Tibial artery (tissue), 4 donors: ENCODE data around the gene GRIK1.

ENCODE experiments used
- DNase-seq, 2 donors: peaks; one replicate each; pipeline ENCODE4 v3.0.0-alpha.2; 2019
- H3K27ac ChIP-seq, 2 donors: fragments of 200-600 bp; sonication (generic) in 1 of 2; 1 replicate in 1 of 2; 2 replicates in 1 of 2; pipeline ENCODE4 v1.5.1; 2018 to 2019; ENCODE audit warnings: mild to moderate bottlenecking in 1 of 2
- H3K27me3 ChIP-seq, 2 donors: fragments of 200-600 bp; sonication (generic) in 1 of 2; one replicate each; pipeline versions ENCODE4 v1.5.1 to v1.6.0; 2016 to 2019
- H3K36me3 ChIP-seq, 3 donors: fragments of 200-600 bp; sonication (generic) in 2 of 3; one replicate each; pipeline ENCODE4 v1.5.1; 2016 to 2019; ENCODE audit warnings: mild to moderate bottlenecking in 2 of 3
- H3K4me1 ChIP-seq, 4 donors: fragments of 200-600 bp; sonication (generic) in 2 of 4; 1 replicate in 3 of 4; 2 replicates in 1 of 4; pipeline ENCODE4 v1.5.1; 2016 to 2019
- H3K4me3 ChIP-seq, 2 donors: fragments of 200-600 bp; sonication (generic) in 1 of 2; 1 replicate in 1 of 2; 2 replicates in 1 of 2; pipeline ENCODE4 v1.5.1; 2018 to 2019; ENCODE audit warnings: mild to moderate bottlenecking in 2 of 2
- H3K9me3 ChIP-seq, 3 donors: fragments of 200-600 bp; sonication (generic) in 1 of 3; one replicate each; pipeline ENCODE4 v1.5.1; 2016 to 2019
- intact Hi-C: fragments of 100-400 bp; cut with DNase I; formaldehyde crosslinking; loops from one replicate; pipeline ENCODE4 v1.15.0; 2023; ENCODE audit warnings: low total_unique reads
- TF ChIP-seq, protein P1 (sequence below), 2 experiments: fragments of 200-600 bp in 1 of 2; fragments of 450-650 bp in 1 of 2; IDR thresholded peaks; one replicate each; pipeline ENCODE4 v1.5.1; 2017 to 2019; ENCODE audit warnings: antibody characterized with exemption in 2 of 2, mild to moderate bottlenecking in 1 of 2, moderate library complexity in 1 of 2

Gene GRIK1

DNA sequence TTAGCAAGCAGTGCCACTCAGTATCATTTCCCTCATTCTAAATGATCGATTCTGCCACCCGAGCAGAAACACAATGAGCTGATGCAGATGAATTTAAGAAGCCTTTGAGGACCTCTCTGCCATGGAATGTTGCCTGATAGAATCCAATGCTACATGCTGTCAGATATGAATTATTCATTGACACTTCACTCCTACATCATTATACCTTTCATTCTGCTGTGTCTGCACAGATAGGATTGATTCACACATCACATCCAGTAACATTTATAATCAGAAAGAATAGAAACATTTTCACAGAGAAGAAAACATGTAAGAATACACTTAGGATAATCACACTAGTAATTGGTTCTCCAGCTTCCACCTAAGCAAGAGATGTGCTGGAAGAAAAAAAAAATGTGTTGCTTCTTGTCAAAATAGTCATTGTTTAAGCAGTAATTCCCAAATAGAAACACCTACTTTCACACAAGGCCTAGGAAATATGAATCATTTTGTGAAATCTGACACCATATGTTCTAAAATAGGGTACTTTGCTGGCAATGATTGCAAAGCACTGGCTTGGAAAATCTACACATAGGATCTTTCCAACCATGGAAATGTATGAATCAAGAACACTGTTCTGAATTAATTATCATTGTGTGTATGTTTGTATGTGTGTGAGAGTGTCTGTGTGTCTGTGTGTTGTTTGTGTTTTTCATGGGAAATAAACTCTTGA is 110.1 kb downstream of the GRIK1 start:
- Histone ChIP-seq H3K4me1 (no peaks in the 10 kb centered on the region), H3K9me3 (peaks cover 0 to 14% (median 8%) of the 10 kb centered on the region in 3 donors), H3K27me3 (no peaks in the 10 kb centered on the region), H3K27ac (no peak overlapping the region), H3K36me3 (no peaks in the 10 kb centered on the region), H3K4me3 (no peak overlapping the region)
- TF ChIP-seq, protein P1, sequence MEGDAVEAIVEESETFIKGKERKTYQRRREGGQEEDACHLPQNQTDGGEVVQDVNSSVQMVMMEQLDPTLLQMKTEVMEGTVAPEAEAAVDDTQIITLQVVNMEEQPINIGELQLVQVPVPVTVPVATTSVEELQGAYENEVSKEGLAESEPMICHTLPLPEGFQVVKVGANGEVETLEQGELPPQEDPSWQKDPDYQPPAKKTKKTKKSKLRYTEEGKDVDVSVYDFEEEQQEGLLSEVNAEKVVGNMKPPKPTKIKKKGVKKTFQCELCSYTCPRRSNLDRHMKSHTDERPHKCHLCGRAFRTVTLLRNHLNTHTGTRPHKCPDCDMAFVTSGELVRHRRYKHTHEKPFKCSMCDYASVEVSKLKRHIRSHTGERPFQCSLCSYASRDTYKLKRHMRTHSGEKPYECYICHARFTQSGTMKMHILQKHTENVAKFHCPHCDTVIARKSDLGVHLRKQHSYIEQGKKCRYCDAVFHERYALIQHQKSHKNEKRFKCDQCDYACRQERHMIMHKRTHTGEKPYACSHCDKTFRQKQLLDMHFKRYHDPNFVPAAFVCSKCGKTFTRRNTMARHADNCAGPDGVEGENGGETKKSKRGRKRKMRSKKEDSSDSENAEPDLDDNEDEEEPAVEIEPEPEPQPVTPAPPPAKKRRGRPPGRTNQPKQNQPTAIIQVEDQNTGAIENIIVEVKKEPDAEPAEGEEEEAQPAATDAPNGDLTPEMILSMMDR (IDR thresholded peaks at IDR 0.05): no peak
- no peak for DNase-seq
- intact Hi-C loops: no loop called here

DNA sequence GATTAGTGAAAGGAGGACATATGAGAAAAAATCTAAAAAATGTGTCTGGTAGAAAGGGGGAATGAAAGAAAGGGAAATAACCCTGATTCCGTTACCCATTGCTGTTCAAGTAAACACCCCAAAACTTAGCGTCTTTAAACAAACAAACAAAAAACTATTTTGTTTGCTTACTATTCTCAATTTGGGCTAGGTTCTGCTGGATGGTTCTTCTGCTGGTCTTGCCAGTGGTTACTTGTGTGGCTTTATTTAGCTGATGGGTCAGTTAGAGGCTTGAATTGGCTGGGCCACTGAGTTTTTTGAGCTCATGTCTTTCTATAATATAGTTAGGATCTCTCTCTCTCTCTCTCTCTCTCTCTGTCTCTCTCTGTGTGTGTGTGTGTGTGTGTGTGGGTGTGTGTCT is 112.1 kb downstream of the GRIK1 start:
- H3K4me1 ChIP-seq: no peaks in the 10 kb centered on the region

DNA sequence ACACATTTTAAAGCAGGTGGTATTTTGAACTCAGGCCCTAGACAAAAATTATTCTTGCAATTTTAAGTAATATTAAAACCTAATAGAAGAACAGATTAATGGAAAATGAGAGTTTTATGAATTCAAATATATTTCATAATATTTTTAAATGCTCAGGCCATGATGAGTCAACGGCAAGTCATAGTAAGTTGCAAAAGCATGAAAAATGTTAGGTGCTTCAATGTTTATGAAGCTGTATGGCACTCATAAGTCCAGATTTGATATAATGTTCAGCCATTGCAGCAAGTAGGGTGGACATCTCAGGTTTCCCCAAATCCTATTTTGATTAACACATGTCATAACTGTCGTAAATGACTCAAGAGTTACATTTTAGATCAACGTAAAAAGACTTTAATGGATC is 112.6 kb downstream of the GRIK1 start:
- H3K4me1 ChIP-seq: no peaks in the 10 kb centered on the region

More for the DNA sequence above, 112.1 kb downstream of the GRIK1 start:
- TF ChIP-seq, protein P1 (IDR thresholded peaks at IDR 0.05): no peak
- H3K27ac ChIP-seq: no peak overlapping the region
- intact Hi-C loops: no loop called here
- H3K27me3 ChIP-seq: no peaks in the 10 kb centered on the region
- H3K4me3 ChIP-seq: no peak overlapping the region
- H3K9me3 ChIP-seq: peaks cover 0 to 14% (median 8%) of the 10 kb centered on the region in 3 donors
- no peak for DNase-seq
- H3K36me3 ChIP-seq: no peaks in the 10 kb centered on the region

DNA sequence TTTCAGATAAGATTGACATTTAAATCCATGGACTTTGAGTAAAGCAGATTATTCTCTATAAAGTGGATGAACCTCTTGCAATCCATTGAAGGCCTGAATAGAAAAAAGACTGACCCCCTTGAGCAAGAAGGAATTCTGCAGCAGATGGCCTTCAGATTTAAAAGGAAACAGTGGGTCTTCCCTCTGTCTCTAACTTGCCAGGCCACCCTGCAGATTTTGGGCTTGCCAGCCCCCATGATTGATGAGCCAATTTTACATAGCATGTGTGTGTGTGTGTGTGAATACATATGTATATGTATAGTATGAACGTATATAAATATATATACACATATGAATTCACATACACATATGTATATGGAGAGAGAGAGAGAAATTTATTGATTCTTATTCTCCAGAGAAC is 113.4 kb downstream of the GRIK1 start:
- H3K36me3 ChIP-seq: no peaks in the 10 kb centered on the region
- no peak overlapping the region for H3K4me3 ChIP-seq
- no peak overlapping the region for H3K27ac ChIP-seq
- intact Hi-C loops: no loop called here
- H3K9me3 ChIP-seq: peaks cover 0 to 14% (median 0%) of the 10 kb centered on the region in 3 donors
- no peak for DNase-seq
- no peaks in the 10 kb centered on the region for H3K4me1 ChIP-seq
- no peaks in the 10 kb centered on the region for H3K27me3 ChIP-seq
- TF ChIP-seq, protein P1 (IDR thresholded peaks at IDR 0.05): no peak

More for the DNA sequence above, 112.6 kb downstream of the GRIK1 start:
- Histone ChIP-seq H3K4me3 (no peak overlapping the region), H3K27me3 (no peaks in the 10 kb centered on the region), H3K27ac (no peak overlapping the region), H3K36me3 (no peaks in the 10 kb centered on the region), H3K9me3 (peaks cover 0 to 14% (median 8%) of the 10 kb centered on the region in 3 donors)
- TF ChIP-seq, protein P1 (IDR thresholded peaks at IDR 0.05): no peak
- intact Hi-C loops: no loop called here
- no peak for DNase-seq

DNA sequence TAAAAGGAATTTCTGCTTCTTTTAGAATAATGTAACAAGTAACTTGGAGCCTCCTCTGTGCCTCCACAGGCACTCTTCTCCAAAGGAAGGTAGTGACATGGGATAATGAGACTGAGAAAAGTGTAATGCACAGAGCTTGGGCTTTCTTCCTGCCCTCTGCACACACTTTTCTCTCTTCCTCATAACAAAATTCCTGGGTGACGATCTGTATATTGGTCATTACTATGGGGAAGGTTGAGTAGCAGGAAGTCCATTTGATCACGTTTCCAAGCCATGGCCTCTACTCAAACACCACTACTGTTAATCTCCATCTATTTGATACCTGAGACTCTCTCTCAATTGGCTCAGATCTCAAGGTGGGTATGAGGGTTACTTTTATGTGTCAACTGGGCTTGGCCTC is 113.9 kb downstream of the GRIK1 start:
- Histone ChIP-seq H3K27me3 (no peaks in the 10 kb centered on the region), H3K9me3 (peaks cover 0 to 14% (median 0%) of the 10 kb centered on the region in 3 donors), H3K27ac (no peak overlapping the region), H3K4me3 (no peak overlapping the region), H3K36me3 (no peaks in the 10 kb centered on the region), H3K4me1 (no peaks in the 10 kb centered on the region)
- TF ChIP-seq, protein P1 (IDR thresholded peaks at IDR 0.05): no peak
- intact Hi-C loops: no loop called here
- DNase-seq: no peak
